H1 (cell line): ENCODE data around the gene NUDT3. TPM values are rescaled to one million over a fixed set of nuclear protein-coding genes. Genes with fewer than 3 reads are reported as not detected.

Experiments
- CTCF ChIA-PET: fragments of 300-600 bp; sonication (Branson Sonifier 250); formaldehyde crosslinking; loops from one replicate; lab custom pipeline; 2021; ENCODE audit not compliant: partially characterized antibody; lab: Charles Lee
- POLR2A ChIA-PET: fragments of 300-600 bp; sonication (Branson Sonifier 250); formaldehyde crosslinking; loops from one replicate; lab custom pipeline; 2021; ENCODE audit warnings: inconsistent platforms; ENCODE audit not compliant: partially characterized antibody; lab: Charles Lee
- DNase-seq, 2 experiments: peaks; one replicate each; pipeline versions ENCODE4 v3.0.0 to v3.0.0-alpha.2; 2010 to 2022; ENCODE audit warnings: low spot score in 2 of 2, low read depth in 1 of 2, mixed read lengths in 1 of 2
- FAIRE-seq: peaks from 2 replicates; lab custom pipeline; 2011; peaks lifted over from hg19 to GRCh38; lab: Jason Lieb, UNC
- H2AFZ ChIP-seq: 2 replicates; pipeline ENCODE4 v1.8.1; 2012; ENCODE audit warnings: low read length, inconsistent platforms
- H2AK5ac ChIP-seq: 2 replicates; pipeline ENCODE4 v1.6.1; 2013; ENCODE audit warnings: low read depth, low read length
- H2BK120ac ChIP-seq: replicated peaks from 2 replicates; pipeline ENCODE3; 2013; ENCODE audit warnings: low read depth, low read length, inconsistent platforms
- H2BK12ac ChIP-seq: 2 replicates; pipeline ENCODE4 v1.6.1; 2013; ENCODE audit warnings: low read depth, low read length
- H2BK15ac ChIP-seq: 2 replicates; pipeline ENCODE4 v1.6.1; 2013; ENCODE audit warnings: low read length
- H2BK20ac ChIP-seq: 2 replicates; pipeline ENCODE4 v1.6.1; 2013; ENCODE audit warnings: low read length
- H2BK5ac ChIP-seq: 2 replicates; pipeline ENCODE4 v1.6.1; 2013; ENCODE audit warnings: low read depth, low read length
- H3K14ac ChIP-seq: 2 replicates; pipeline ENCODE4 v1.6.1; 2013; ENCODE audit warnings: inconsistent platforms; ENCODE audit not compliant: insufficient read length
- H3K18ac ChIP-seq: 2 replicates; pipeline ENCODE4 v1.6.1; 2013; ENCODE audit warnings: low read length; ENCODE audit errors: extremely low read depth
- H3K23ac ChIP-seq: 2 replicates; pipeline ENCODE4 v1.6.1; 2013; ENCODE audit warnings: inconsistent platforms; ENCODE audit not compliant: insufficient read length
- H3K23me2 ChIP-seq: 2 replicates; pipeline ENCODE4 v1.6.1; 2013; ENCODE audit warnings: low read depth, low read length
- H3K27ac ChIP-seq: 2 replicates; pipeline ENCODE4 v1.6.1; 2011; ENCODE audit warnings: low read depth, low read length, inconsistent platforms
- H3K27me3 ChIP-seq, 4 experiments: replicated peaks in 1 of 4; 1 replicate in 1 of 4; 2 replicates in 3 of 4; pipeline versions ENCODE4 v1.6.1 to v1.8.1; 2011 to 2013; ENCODE audit warnings: low read length in 3 of 4, mild to moderate bottlenecking in 3 of 4, inconsistent platforms in 2 of 4, mixed read lengths in 2 of 4, moderate library complexity in 1 of 4; ENCODE audit not compliant: control insufficient read depth in 3 of 4, insufficient read depth in 3 of 4; ENCODE audit errors: extremely low read depth in 1 of 4
- H3K36me3 ChIP-seq, 4 experiments: 2 replicates each; pipeline versions ENCODE4 v1.6.1 to v1.8.1; 2011 to 2013; ENCODE audit warnings: mild to moderate bottlenecking in 4 of 4, low read length in 3 of 4, moderate library complexity in 2 of 4, control low read depth in 1 of 4, inconsistent platforms in 1 of 4; ENCODE audit not compliant: insufficient read depth in 4 of 4, control insufficient read depth in 2 of 4
- H3K4ac ChIP-seq: replicated peaks from 2 replicates; pipeline ENCODE3; 2013; ENCODE audit warnings: low read length, low read depth, mixed read lengths, inconsistent platforms; ENCODE audit not compliant: insufficient read length
- H3K4me1 ChIP-seq, 4 experiments: replicated peaks in 1 of 4; 1 replicate in 1 of 4; 2 replicates in 3 of 4; pipeline versions ENCODE4 v1.6.1 to v1.8.1; 2011 to 2013; ENCODE audit warnings: low read length in 3 of 4, inconsistent platforms in 2 of 4, mixed read lengths in 1 of 4; ENCODE audit not compliant: insufficient read depth in 4 of 4, control insufficient read depth in 3 of 4
- H3K4me2 ChIP-seq, 2 experiments: 2 replicates each; pipeline versions ENCODE4 v1.6.1 to v1.8.1; 2011 to 2013; ENCODE audit warnings: low read depth in 2 of 2, low read length in 2 of 2, control low read depth in 1 of 2, inconsistent platforms in 1 of 2, mild to moderate bottlenecking in 1 of 2; ENCODE audit not compliant: insufficient read depth in 1 of 2
- H3K4me3 ChIP-seq, 4 experiments: fragments of 200-600, 300-600 bp in 1 of 4; sonication (generic), shearing (Covaris generic), sonication (Bioruptor Twin) in 1 of 4; 2 replicates each; pipeline versions ENCODE4 v1.5.1 to v1.8.1; 2011 to 2016; ENCODE audit warnings: low read length in 4 of 4, low read depth in 3 of 4, control low read depth in 2 of 4, inconsistent platforms in 2 of 4, mild to moderate bottlenecking in 2 of 4, mixed read lengths in 1 of 4, moderate library complexity in 1 of 4; ENCODE audit not compliant: insufficient read depth in 2 of 4; ENCODE audit errors: extremely low read depth in 1 of 4
- H3K56ac ChIP-seq: replicated peaks from 2 replicates; pipeline ENCODE3; 2013; ENCODE audit warnings: low read depth, mild to moderate bottlenecking, mixed read lengths, low read length, inconsistent platforms; ENCODE audit not compliant: insufficient read length
- H3K79me1 ChIP-seq: 2 replicates; pipeline ENCODE4 v1.6.1; 2013; ENCODE audit warnings: low read depth, low read length, control low read depth
- H3K79me2 ChIP-seq, 2 experiments: 2 replicates each; pipeline versions ENCODE4 v1.6.1 to v1.8.1; 2012 to 2013; ENCODE audit warnings: low read length in 2 of 2, mild to moderate bottlenecking in 2 of 2, inconsistent platforms in 1 of 2; ENCODE audit not compliant: insufficient read depth in 2 of 2, control insufficient read depth in 1 of 2
- H3K9ac ChIP-seq, 4 experiments: replicated peaks in 1 of 4; 1 replicate in 1 of 4; 2 replicates in 3 of 4; pipeline versions ENCODE4 v1.6.1 to v1.8.1; 2011 to 2013; ENCODE audit warnings: low read depth in 3 of 4, low read length in 3 of 4, control low read depth in 2 of 4, mild to moderate bottlenecking in 2 of 4, moderate library complexity in 2 of 4, inconsistent platforms in 1 of 4; ENCODE audit errors: extremely low read depth in 1 of 4
- H3K9me3 ChIP-seq, 2 experiments: 2 replicates each; pipeline versions ENCODE4 v1.6.1 to v1.8.1; 2012 to 2013; ENCODE audit warnings: mild to moderate bottlenecking in 2 of 2, moderate library complexity in 2 of 2, control low read depth in 1 of 2, inconsistent platforms in 1 of 2, low read depth in 1 of 2, low read length in 1 of 2, mixed read lengths in 1 of 2; ENCODE audit not compliant: insufficient read depth in 2 of 2
- H4K20me1 ChIP-seq, 2 experiments: replicated peaks in 1 of 2; 2 replicates each; pipeline versions ENCODE3 to v1.8.1; 2011 to 2013; ENCODE audit warnings: inconsistent platforms in 2 of 2, low read length in 2 of 2, mild to moderate bottlenecking in 1 of 2; ENCODE audit not compliant: insufficient read depth in 2 of 2, control insufficient read depth in 1 of 2
- H4K5ac ChIP-seq: 2 replicates; pipeline ENCODE4 v1.6.1; 2013; ENCODE audit warnings: low read length, low read depth, mixed read lengths, inconsistent platforms; ENCODE audit not compliant: insufficient read length
- H4K8ac ChIP-seq: 2 replicates; pipeline ENCODE4 v1.8.0; 2013; ENCODE audit warnings: mild to moderate bottlenecking, moderate library complexity, low read length, inconsistent platforms; ENCODE audit not compliant: insufficient read depth; ENCODE audit errors: extremely low read depth
- H4K91ac ChIP-seq: replicated peaks from 2 replicates; pipeline ENCODE3; 2013; ENCODE audit warnings: low read length, mixed read lengths, inconsistent platforms; ENCODE audit not compliant: insufficient read length
- CTBP2 ChIP-seq: IDR thresholded peaks from 2 replicates; pipeline ENCODE4 v1.7.0; 2011; ENCODE audit warnings: borderline replicate concordance, mild to moderate bottlenecking, moderate library complexity, mixed read lengths, low read length; ENCODE audit not compliant: insufficient read depth, insufficient read length
- EGR1 ChIP-seq: IDR thresholded peaks from 2 replicates; pipeline ENCODE4 v1.6.1; 2011; ENCODE audit warnings: low read depth, low read length, borderline replicate concordance
- HDAC2 ChIP-seq, 2 experiments: fragments of 300-600 bp in 1 of 2; sonication (generic) in 1 of 2; IDR thresholded peaks; 2 replicates each; pipeline ENCODE4 v1.6.1; 2011 to 2012; ENCODE audit warnings: low read depth in 2 of 2, low read length in 2 of 2, mild to moderate bottlenecking in 2 of 2, moderate library complexity in 2 of 2, borderline replicate concordance in 1 of 2, inconsistent platforms in 1 of 2
- RXRA ChIP-seq: IDR thresholded peaks from 2 replicates; pipeline ENCODE4 v1.6.1; 2011; ENCODE audit warnings: low read depth, mild to moderate bottlenecking, low read length, moderate library complexity; ENCODE audit not compliant: insufficient read depth
- TBP ChIP-seq: IDR thresholded peaks from 2 replicates; pipeline ENCODE4 v1.6.1; 2011; ENCODE audit warnings: low read depth, low read length, improper control_type of control experiment
- WGBS, 2 experiments: shearing (Covaris generic) in 1 of 2; methylation state at CpG; one replicate each; pipeline versions ENCODE4 v1.1.6 to v1.1.7; 2013 to 2015; ENCODE audit warnings: low lambda C conversion rate in 2 of 2, mixed read lengths in 2 of 2, inconsistent platforms in 1 of 2, low coverage in 1 of 2, missing lambda C conversion rate in 1 of 2; ENCODE audit not compliant: insufficient replicate concordance in 2 of 2, insufficient coverage in 1 of 2, insufficient read length in 1 of 2; ENCODE audit errors: extremely low coverage in 1 of 2, missing lambda C conversion rate in 1 of 2; 5-methylcytosine and 5-hydroxymethylcytosine counted together
- polyA plus RNA-seq, 7 experiments: library from polyadenylated mRNA; depleted of rRNA in 3 of 7; stranded (reverse) in 5 of 7; unstranded in 2 of 7; fragments of >200 nt in 5 of 7; fragments of 200-250 nt in 2 of 7; gene quantifications; 1 replicate in 5 of 7; 2 replicates in 1 of 7; 4 replicates in 1 of 7; pipeline versions ENCODE4 v1.2.1 to v1.2.3, GENCODE V29; 2011 to 2013; ENCODE audit warnings: missing spikeins in 2 of 7, mixed read lengths in 2 of 7
- total RNA-seq: library from RNA; stranded (reverse); fragmentation: NEBNext Ultra II Directional; extraction: Animal tissue kit (Norgen Biotek cat#: 25700); gene quantifications from 2 replicates; pipeline ENCODE4 v1.2.1, GENCODE V29; 2021
- TF ChIP-seq, protein P1 (sequence below): IDR thresholded peaks from 2 replicates; pipeline ENCODE4 v1.6.1; 2011; ENCODE audit warnings: low read depth, mild to moderate bottlenecking, low read length; ENCODE audit not compliant: insufficient read depth
- TF ChIP-seq, protein P2 (sequence below): IDR thresholded peaks from 2 replicates; pipeline ENCODE4 v1.6.1; 2012; ENCODE audit warnings: low read length, inconsistent platforms

The NUDT3 gene
- total and polyA plus RNA-seq, 2 of the 8 experiments (the other 6 are each of a cell fraction or from before 2014, with no cell fraction given), result 14.1 to 36.9 TPM

GRCh38 chr6:34248727-34249468 lies 143.6 kb downstream of the NUDT3 start, which contains the start of gene SMIM29:
Gene SMIM29, minus strand, starts transcription at chr6:34249006. Its CDS starts 1,215 bp downstream, at chr6:34247791.
- H3K23me2 ChIP-seq, result peaks cover 7% of the 10 kb centered on the region
- CTCF ChIA-PET, result interaction anchor here (0.6 to 5.8 kb wide), 57 partner anchors 9 to 557 kb away, joined by 3 to 62 read pairs (median 4); partner anchors contain the start of genes NUDT3, PACSIN1 and RPS10
- peak within 1 kb of the TSS; percentile 75 for H4K5ac ChIP-seq
- H4K8ac ChIP-seq, result peak within 1 kb of the TSS; percentile 80
- H3K56ac ChIP-seq, result peak within 1 kb of the TSS; percentile 64
- H3K23ac ChIP-seq, result no peak within 1 kb of the TSS
- H4K20me1 ChIP-seq, result peaks cover 16 to 25% of the 10 kb centered on the region in 2 experiments
- H3K4me2 ChIP-seq, result peak within 1 kb of the TSS; percentile 82 to 99
- H3K27me3 ChIP-seq, result no peaks in the 10 kb centered on the region; a peak in 2 of 7 replicates
- peak within 1 kb of the TSS; percentile 78; the same call in 1 of the 2 replicates for H2BK5ac ChIP-seq
- no peaks in the 10 kb centered on the region for H3K79me1 ChIP-seq
- peak within 1 kb of the TSS; percentile 19; the same call in 1 of the 2 replicates for H2AFZ ChIP-seq
- WGBS, 2 experiments, result 4% methylated on average over 34 of the region's 79 CpGs; no CpG with 5 or more reads in 1 of the 2 experiments
- peak within 1 kb of the TSS; percentile 44 to 83 (median 72) for H3K4me3 ChIP-seq
- no peak within 1 kb of the TSS; the same call in 1 of the 2 replicates for H3K27ac ChIP-seq
- H2BK120ac ChIP-seq, result peak within 1 kb of the TSS; percentile 78
- peak within 1 kb of the TSS; percentile 93 for H4K91ac ChIP-seq
- POLR2A ChIA-PET, result interaction anchor here (0.6 to 11.0 kb wide), 24 partner anchors 9 to 637 kb away, joined by 3 to 212 read pairs (median 4); partner anchors contain the start of genes HMGA1, ILRUN, NUDT3 and RPS10
- H3K9ac ChIP-seq, result peak within 1 kb of the TSS in 3 of 4 experiments; percentile 48 to 73 (median 52); a peak in 4 of 7 replicates
- H3K4ac ChIP-seq, result peak within 1 kb of the TSS; percentile 69
- peak within 1 kb of the TSS; percentile 55; the same call in 1 of the 2 replicates for H2BK12ac ChIP-seq
- H3K9me3 ChIP-seq, result no peaks in the 10 kb centered on the region
- H2BK15ac ChIP-seq, result peak within 1 kb of the TSS; percentile 83; the same call in 1 of the 2 replicates
- 0 out of 2 replicates have a peak within 1 kb of the TSS, but pooled peaks have one; percentile 29 for H2AK5ac ChIP-seq
- peaks cover 0 to 13% (median 7%) of the 10 kb centered on the region in 4 experiments; a peak in 6 of 7 replicates for H3K4me1 ChIP-seq
- H3K14ac ChIP-seq, result no peak within 1 kb of the TSS
- DNase-seq, result peak in 1 of 2 experiments; percentile 100
- peaks cover 4 to 12% (median 7%) of the 10 kb centered on the region in 4 experiments; a peak in 5 of 8 replicates for H3K36me3 ChIP-seq
- no peaks in the 10 kb centered on the region for H3K79me2 ChIP-seq
- FAIRE-seq, result no peak
- peak within 1 kb of the TSS; percentile 93 for H3K18ac ChIP-seq
- no peak within 1 kb of the TSS; the same call in 1 of the 2 replicates for H2BK20ac ChIP-seq
- TF ChIP-seq TBP, result no peak
- no peak for TF ChIP-seq RXRA
- no peak for TF ChIP-seq CTBP2
- TF ChIP-seq, protein P1, sequence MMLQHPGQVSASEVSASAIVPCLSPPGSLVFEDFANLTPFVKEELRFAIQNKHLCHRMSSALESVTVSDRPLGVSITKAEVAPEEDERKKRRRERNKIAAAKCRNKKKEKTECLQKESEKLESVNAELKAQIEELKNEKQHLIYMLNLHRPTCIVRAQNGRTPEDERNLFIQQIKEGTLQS, result no peak
- no peak; a peak in 1 of 4 replicates for TF ChIP-seq HDAC2 (IDR thresholded peaks at IDR 0.05; ENCODE audit: borderline replicate concordance in 1 of 2, low read depth in 2 of 2, low read length in 2 of 2)
- no peak; the same call in 1 of the 2 replicates for TF ChIP-seq EGR1
- TF ChIP-seq, protein P2, sequence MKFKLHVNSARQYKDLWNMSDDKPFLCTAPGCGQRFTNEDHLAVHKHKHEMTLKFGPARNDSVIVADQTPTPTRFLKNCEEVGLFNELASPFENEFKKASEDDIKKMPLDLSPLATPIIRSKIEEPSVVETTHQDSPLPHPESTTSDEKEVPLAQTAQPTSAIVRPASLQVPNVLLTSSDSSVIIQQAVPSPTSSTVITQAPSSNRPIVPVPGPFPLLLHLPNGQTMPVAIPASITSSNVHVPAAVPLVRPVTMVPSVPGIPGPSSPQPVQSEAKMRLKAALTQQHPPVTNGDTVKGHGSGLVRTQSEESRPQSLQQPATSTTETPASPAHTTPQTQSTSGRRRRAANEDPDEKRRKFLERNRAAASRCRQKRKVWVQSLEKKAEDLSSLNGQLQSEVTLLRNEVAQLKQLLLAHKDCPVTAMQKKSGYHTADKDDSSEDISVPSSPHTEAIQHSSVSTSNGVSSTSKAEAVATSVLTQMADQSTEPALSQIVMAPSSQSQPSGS, result no peak
